HEK293T (cell line): ENCODE results near the gene SLC26A1.

Experiments
- ARNT ChIP-seq: fragments of 450-650 bp; IDR thresholded peaks from 2 replicates; pipeline ENCODE4 v1.6.1; 2017; ENCODE audit warnings: mild to moderate bottlenecking
- BHLHE40 ChIP-seq: fragments of 450-650 bp; IDR thresholded peaks from 2 replicates; pipeline ENCODE4 v1.6.1; 2016; ENCODE audit warnings: mild to moderate bottlenecking, moderate library complexity, borderline replicate concordance
- ELF4 ChIP-seq: fragments of 450-650 bp; IDR thresholded peaks from 2 replicates; pipeline ENCODE4 v1.6.1; 2017; ENCODE audit warnings: antibody characterized with exemption
- FOXA1 ChIP-seq: fragments of 450-650 bp; IDR thresholded peaks from 2 replicates; pipeline ENCODE4 v1.6.1; 2016; ENCODE audit warnings: mild to moderate bottlenecking
- FOXK2 ChIP-seq: fragments of 450-650 bp; IDR thresholded peaks from 2 replicates; pipeline ENCODE4 v1.6.1; 2016; ENCODE audit warnings: mild to moderate bottlenecking
- FOXM1 ChIP-seq: fragments of 450-650 bp; IDR thresholded peaks from 2 replicates; pipeline ENCODE4 v1.6.1; 2017; ENCODE audit warnings: mild to moderate bottlenecking, borderline replicate concordance
- HDGF ChIP-seq: fragments of 450-650 bp; IDR thresholded peaks from 2 replicates; pipeline ENCODE4 v1.6.1; 2017; ENCODE audit warnings: antibody characterized with exemption, borderline replicate concordance
- L3MBTL2 ChIP-seq: fragments of 450-650 bp; conservative IDR thresholded peaks from 2 replicates; pipeline ENCODE4 v1.6.1; 2016; ENCODE audit warnings: mild to moderate bottlenecking
- PKNOX1 ChIP-seq: fragments of 450-650 bp; IDR thresholded peaks from 2 replicates; pipeline ENCODE4 v1.6.1; 2016
- SP1 ChIP-seq: fragments of 450-650 bp; IDR thresholded peaks from 2 replicates; pipeline ENCODE4 v1.6.1; 2017
- SUZ12 ChIP-seq: fragments of 450-650 bp; IDR thresholded peaks from 2 replicates; pipeline ENCODE4 v1.6.1; 2016; ENCODE audit warnings: mild to moderate bottlenecking
- TARDBP ChIP-seq: fragments of 450-650 bp; IDR thresholded peaks from 2 replicates; pipeline ENCODE4 v1.6.1; 2016
- ZNF384 ChIP-seq: fragments of 450-650 bp; IDR thresholded peaks from 2 replicates; pipeline ENCODE4 v1.6.1; 2016

GRCh38 chr4:1019729-1020470 is 26.7 kb upstream of the SLC26A1 start:
- no peak for TF ChIP-seq FOXM1
- no peak for TF ChIP-seq SUZ12
- no peak for TF ChIP-seq ELF4
- no peak for TF ChIP-seq FOXA1
- no peak for TF ChIP-seq FOXK2
- TF ChIP-seq SP1 = no peak
- no peak for TF ChIP-seq L3MBTL2
- no peak for TF ChIP-seq HDGF
- no peak for TF ChIP-seq BHLHE40
- TF ChIP-seq ARNT = no peak
- TF ChIP-seq PKNOX1 = no peak
- no peak for TF ChIP-seq TARDBP
- no peak for TF ChIP-seq ZNF384
